Aorta (tissue), 5 donors: ENCODE measurements around the gene FCER2. TPM values are rescaled to one million over a fixed set of nuclear protein-coding genes. Genes with fewer than 3 reads are reported as not detected.

ENCODE experiments used
- ATAC-seq: fragments of 200-7000 bp; cut with Tn5 transposase; one replicate; pipeline ENCODE4 v1.9.1; 2022; ENCODE audit warnings: moderate library complexity; ENCODE audit not compliant: low FRiP score
- DNase-seq, 2 donors: peaks; one replicate each; pipeline ENCODE4 v3.0.0-alpha.2; 2020
- H3K27ac ChIP-seq, 2 donors: one replicate each; pipeline ENCODE4 v1.5.1; 2013; ENCODE audit warnings: low read length in 2 of 2, mild to moderate bottlenecking in 2 of 2, moderate library complexity in 2 of 2, control low read depth in 1 of 2, inconsistent platforms in 1 of 2, low read depth in 1 of 2
- H3K27me3 ChIP-seq, 2 donors: one replicate each; pipeline ENCODE4 v1.6.1; 2013; ENCODE audit warnings: control low read depth in 1 of 2, low read length in 1 of 2, mild to moderate bottlenecking in 1 of 2, moderate library complexity in 1 of 2; ENCODE audit not compliant: insufficient read depth in 2 of 2, control insufficient read depth in 1 of 2
- H3K36me3 ChIP-seq, 2 donors: one replicate each; pipeline ENCODE4 v1.6.1; 2013; ENCODE audit warnings: control low read depth in 1 of 2, low read length in 1 of 2, mild to moderate bottlenecking in 1 of 2; ENCODE audit not compliant: insufficient read depth in 2 of 2, control insufficient read depth in 1 of 2
- H3K4me1 ChIP-seq, 2 donors: one replicate each; pipeline ENCODE4 v1.6.1; 2013; ENCODE audit warnings: low read length in 2 of 2, control low read depth in 1 of 2, mild to moderate bottlenecking in 1 of 2, moderate library complexity in 1 of 2; ENCODE audit not compliant: insufficient read depth in 2 of 2, control insufficient read depth in 1 of 2
- H3K4me3 ChIP-seq, 2 donors: one replicate each; pipeline ENCODE4 v1.5.1; 2013; ENCODE audit warnings: low read length in 2 of 2, control low read depth in 1 of 2, mild to moderate bottlenecking in 1 of 2
- H3K9me3 ChIP-seq: one replicate; pipeline ENCODE4 v1.6.1; 2013; ENCODE audit warnings: mild to moderate bottlenecking, low read length; ENCODE audit not compliant: control insufficient read depth
- WGBS, 2 donors: extraction: QIAGEN DNeasy Blood & Tissue Kit; methylation state at CpG; one replicate each; pipeline ENCODE4 v1.1.7; 2013; 5-methylcytosine and 5-hydroxymethylcytosine counted together
- intact Hi-C, 2 donors: fragments of 100-400 bp; cut with DNase I; formaldehyde crosslinking; loops; one replicate each; pipeline versions ENCODE4 v1.14.2 to v1.15.0; 2022
- polyA plus RNA-seq, 2 donors: library from polyadenylated mRNA; stranded (reverse); fragments of 200-250 nt; gene quantifications; one replicate each; pipeline ENCODE4 v1.2.3, GENCODE V29; 2013
- total RNA-seq, 2 donors: library from RNA; stranded (reverse); fragmentation: NEBNext Ultra II Directional; extraction: Animal tissue kit (Norgen Biotek cat#: 25700); gene quantifications; one replicate each; pipeline ENCODE4 v1.2.1, GENCODE V29; 2021
- donor health status: healthy with polysubstance abuse.
- donor health status: Bipolar disorder and iron deficiency.
- donor health status: DM: no; HTN: no; CAD: no.
- donor health status: DM: no; HTN: no; CAD: no.
- donor health status: DM: yes; HTN: yes; CAD: no.

FCER2 gene
- total and polyA plus RNA-seq, 4 donors: 0.36 to 2.9 TPM; not detected in 2

DNA sequence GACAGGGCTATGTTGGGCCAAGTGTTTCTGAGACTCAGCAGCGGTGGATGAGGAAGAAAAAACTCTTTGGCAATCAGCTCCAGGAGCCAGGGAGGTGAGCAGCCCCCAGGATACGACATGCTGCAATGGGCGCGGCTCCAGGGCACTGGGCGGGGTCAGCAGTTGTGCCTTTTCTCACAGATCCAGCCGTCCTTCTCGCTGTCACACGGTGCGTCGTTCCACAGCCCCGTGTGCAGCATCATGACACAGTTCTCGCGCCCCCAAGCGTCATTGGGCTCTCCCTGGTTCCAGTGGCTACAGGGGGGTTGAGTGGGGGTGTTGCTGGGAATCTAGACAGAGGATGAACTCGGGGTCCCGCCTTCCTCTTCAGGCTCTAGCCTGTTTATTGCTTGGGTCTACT is 27.3 kb upstream of the FCER2 start:
- DNase-seq (no peak), ATAC-seq (no peak)
- WGBS, 2 donors: 15 to 16% methylated on average over 16 of the region's 16 CpGs
- Histone ChIP-seq H3K27me3 (no peaks in the 10 kb centered on the region), H3K9me3 (no peaks in the 10 kb centered on the region), H3K4me3 (no peak overlapping the region), H3K4me1 (no peaks in the 10 kb centered on the region), H3K36me3 (no peaks in the 10 kb centered on the region), H3K27ac (no peak overlapping the region)
- intact Hi-C loops: no loop called here

DNA sequence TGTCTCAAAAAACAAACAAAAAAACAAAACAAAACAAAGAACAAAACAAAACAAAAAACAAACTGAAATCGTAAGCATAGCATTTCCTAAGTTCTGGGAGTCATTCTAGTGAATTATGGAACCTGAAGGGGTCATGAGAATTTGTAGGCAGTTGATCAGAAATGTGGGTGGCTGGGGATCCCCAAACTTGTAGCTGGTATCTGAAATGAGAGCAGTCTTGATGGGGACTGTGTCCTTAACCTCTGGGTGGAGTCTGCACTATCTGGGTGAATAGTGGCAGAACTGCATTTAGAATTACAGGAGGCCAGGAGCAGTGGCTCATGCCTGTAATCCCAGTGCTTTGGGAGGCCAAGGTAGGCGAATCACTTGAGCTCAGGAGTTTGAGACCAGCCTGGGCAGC is 23.9 kb upstream of the FCER2 start:
- Histone ChIP-seq H3K36me3 (no peaks in the 10 kb centered on the region), H3K4me3 (no peak overlapping the region), H3K27ac (no peak overlapping the region), H3K4me1 (no peaks in the 10 kb centered on the region), H3K9me3 (no peaks in the 10 kb centered on the region), H3K27me3 (no peaks in the 10 kb centered on the region)
- DNase-seq (no peak), ATAC-seq (no peak)
- 56% methylated on average over 2 of the region's 2 CpGs for WGBS, 2 donors
- intact Hi-C loops: no loop called here

DNA sequence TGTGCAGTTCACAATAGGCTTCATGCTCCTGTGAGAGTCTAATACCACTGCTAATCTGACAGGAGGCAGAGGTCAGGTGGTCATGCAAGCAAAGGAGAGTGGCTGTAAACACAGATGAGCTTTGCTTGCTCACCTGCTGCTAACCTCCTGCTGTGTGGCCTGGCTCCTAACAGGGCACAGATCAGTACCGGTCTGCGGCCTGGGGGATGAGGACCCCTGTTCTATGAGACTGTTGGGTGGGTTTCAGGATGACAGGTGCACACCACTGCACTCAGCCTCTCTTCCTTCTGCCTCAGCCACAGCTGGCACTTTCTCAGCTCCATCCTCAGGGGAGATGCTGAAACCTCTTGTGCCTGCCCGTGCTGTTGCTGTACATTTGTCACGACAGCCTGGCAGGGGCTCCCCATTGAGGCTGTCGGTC is 20.3 kb upstream of the FCER2 start:
- 29 to 38% methylated on average over 5 of the region's 5 CpGs for WGBS, 2 donors
- H3K27me3 ChIP-seq: no peaks in the 10 kb centered on the region
- H3K9me3 ChIP-seq: no peaks in the 10 kb centered on the region
- intact Hi-C loops: no loop called here
- ATAC-seq (no peak), DNase-seq (no peak)
- H3K27ac ChIP-seq: no peak overlapping the region
- no peak overlapping the region for H3K4me3 ChIP-seq
- no peaks in the 10 kb centered on the region for H3K4me1 ChIP-seq
- H3K36me3 ChIP-seq: no peaks in the 10 kb centered on the region

DNA sequence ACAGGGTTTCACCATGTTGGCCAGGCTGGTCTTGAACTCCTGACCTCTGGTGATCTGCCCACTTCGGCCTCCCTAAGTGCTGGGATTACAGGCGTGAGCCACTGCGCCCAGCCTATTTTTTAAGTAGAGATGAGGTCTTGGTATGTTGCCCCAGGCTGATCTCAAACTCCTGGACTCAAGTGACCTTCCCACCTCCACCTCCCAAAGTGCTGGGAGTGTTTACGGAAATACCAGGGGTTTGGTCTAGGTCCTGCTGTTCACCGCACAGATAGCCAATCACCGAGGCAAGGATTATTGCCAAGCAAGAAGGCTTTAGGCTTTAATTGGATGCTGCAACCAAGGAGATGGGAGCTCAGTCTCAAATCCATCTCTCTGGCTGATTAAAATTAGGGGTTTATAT is 18.4 kb upstream of the FCER2 start:
- H3K36me3 ChIP-seq: no peaks in the 10 kb centered on the region
- DNase-seq (no peak), ATAC-seq (no peak)
- peaks cover 3% of the 10 kb centered on the region for H3K9me3 ChIP-seq
- intact Hi-C loops: no loop called here
- H3K27me3 ChIP-seq: no peaks in the 10 kb centered on the region
- H3K4me1 ChIP-seq: no peaks in the 10 kb centered on the region
- no peak overlapping the region for H3K4me3 ChIP-seq
- 71 to 78% methylated on average over 6 of the region's 6 CpGs for WGBS, 2 donors
- H3K27ac ChIP-seq: no peak overlapping the region

DNA sequence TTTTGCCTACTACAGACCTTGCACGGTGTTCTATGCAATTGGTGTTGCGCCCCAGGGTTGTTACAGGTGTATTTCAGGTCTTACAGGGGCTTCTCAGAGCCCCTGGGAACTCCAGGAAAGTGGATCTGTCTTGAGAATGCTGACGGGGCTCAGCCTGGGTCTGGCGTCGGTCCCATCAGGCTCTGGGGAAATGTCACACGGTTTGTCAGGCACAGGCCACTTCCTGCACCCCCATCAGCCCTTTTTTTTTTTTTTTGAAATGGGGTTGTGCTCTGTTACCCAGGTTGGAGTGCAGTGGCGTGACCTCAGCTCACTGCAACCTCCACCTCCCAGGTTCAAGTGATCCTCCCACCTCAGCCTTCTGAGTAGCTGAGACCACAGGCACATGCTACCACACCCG is 16.7 kb upstream of the FCER2 start:
- Histone ChIP-seq H3K9me3 (peaks cover 3% of the 10 kb centered on the region), H3K27ac (no peak overlapping the region), H3K36me3 (no peaks in the 10 kb centered on the region), H3K4me3 (no peak overlapping the region), H3K27me3 (no peaks in the 10 kb centered on the region), H3K4me1 (no peaks in the 10 kb centered on the region)
- DNase-seq: no peak
- no peak for ATAC-seq
- intact Hi-C loops: no loop called here
- WGBS, 2 donors: 42 to 54% methylated on average over 8 of the region's 8 CpGs

DNA sequence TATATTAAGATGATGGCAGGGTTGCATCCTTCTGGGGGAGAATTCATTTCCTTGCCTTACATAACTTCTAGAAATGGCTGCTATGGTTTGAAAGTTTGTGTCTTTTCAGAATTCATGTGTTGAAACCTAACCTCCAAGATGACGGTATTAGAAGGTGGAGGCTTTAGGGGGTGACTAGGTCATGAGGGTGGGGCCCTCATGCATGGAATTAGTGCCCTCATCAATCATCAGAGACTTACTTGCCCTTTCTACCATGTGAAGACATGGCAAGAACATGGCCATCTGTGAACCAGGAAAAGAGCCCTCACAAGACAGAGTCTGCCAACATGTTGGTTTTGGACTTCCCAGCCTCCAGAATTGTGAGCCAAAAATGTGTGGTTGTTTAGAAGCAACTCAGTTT is 14.8 kb upstream of the FCER2 start:
- Histone ChIP-seq H3K27ac (no peak overlapping the region), H3K36me3 (no peaks in the 10 kb centered on the region), H3K9me3 (peaks cover 3% of the 10 kb centered on the region), H3K4me1 (no peaks in the 10 kb centered on the region), H3K4me3 (no peak overlapping the region), H3K27me3 (no peaks in the 10 kb centered on the region)
- DNase-seq: no peak
- ATAC-seq: no peak
- 81 to 87% methylated on average over 1 of the region's 1 CpG for WGBS, 2 donors
- intact Hi-C loops: no loop called here

DNA sequence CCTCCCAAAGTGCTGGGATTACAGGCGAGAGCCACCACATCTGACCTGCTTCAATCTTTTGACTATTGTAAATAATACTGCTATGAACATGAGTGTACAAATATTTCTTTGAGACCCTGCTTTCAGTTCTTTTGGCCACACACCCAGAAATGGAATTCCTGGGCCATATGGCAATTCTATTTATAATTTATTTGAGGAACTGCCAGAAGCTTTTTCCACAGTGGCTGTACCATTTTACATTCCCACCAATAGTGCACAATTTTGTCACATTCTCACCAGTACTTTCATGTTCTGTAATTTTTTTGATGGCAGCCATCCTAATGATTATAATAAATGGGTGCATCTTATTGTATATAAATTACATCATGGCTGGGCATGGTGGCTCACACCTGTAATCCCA is 13.7 kb upstream of the FCER2 start:
- WGBS, 2 donors: 35 to 47% methylated on average over 1 of the region's 1 CpG
- no peaks in the 10 kb centered on the region for H3K27me3 ChIP-seq
- no peaks in the 10 kb centered on the region for H3K36me3 ChIP-seq
- intact Hi-C loops: no loop called here
- H3K9me3 ChIP-seq: peaks cover 3% of the 10 kb centered on the region
- H3K4me3 ChIP-seq: no peak overlapping the region
- H3K4me1 ChIP-seq: no peaks in the 10 kb centered on the region
- no peak for DNase-seq
- no peak overlapping the region for H3K27ac ChIP-seq
- ATAC-seq: no peak

DNA sequence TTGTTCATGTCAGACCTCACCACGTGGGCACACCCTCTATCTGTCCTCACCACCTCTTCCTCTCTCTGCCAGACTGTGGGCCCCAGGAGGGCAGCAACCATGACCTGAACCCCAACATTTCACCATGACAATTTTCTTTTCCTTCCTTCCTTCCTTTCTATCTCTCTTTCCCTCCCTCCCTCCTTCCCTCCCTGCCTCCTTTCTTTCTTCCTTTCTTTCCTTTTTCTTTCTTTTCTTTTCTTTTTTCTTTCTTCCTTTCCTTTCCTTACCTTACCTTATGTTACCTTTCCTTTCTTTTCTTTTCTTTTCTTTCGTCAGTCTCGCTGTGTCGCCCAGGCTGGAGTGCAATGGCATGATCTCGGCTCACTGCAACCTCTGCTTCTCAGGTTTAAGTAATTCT is 8.7 kb upstream of the FCER2 start:
- no peaks in the 10 kb centered on the region for H3K27me3 ChIP-seq
- ATAC-seq (no peak), DNase-seq (no peak)
- no peak overlapping the region for H3K27ac ChIP-seq
- no peaks in the 10 kb centered on the region for H3K36me3 ChIP-seq
- H3K9me3 ChIP-seq: no peaks in the 10 kb centered on the region
- intact Hi-C loops: no loop called here
- H3K4me3 ChIP-seq: no peak overlapping the region
- 77% methylated on average over 5 of the region's 5 CpGs for WGBS, 2 donors
- H3K4me1 ChIP-seq: no peaks in the 10 kb centered on the region

DNA sequence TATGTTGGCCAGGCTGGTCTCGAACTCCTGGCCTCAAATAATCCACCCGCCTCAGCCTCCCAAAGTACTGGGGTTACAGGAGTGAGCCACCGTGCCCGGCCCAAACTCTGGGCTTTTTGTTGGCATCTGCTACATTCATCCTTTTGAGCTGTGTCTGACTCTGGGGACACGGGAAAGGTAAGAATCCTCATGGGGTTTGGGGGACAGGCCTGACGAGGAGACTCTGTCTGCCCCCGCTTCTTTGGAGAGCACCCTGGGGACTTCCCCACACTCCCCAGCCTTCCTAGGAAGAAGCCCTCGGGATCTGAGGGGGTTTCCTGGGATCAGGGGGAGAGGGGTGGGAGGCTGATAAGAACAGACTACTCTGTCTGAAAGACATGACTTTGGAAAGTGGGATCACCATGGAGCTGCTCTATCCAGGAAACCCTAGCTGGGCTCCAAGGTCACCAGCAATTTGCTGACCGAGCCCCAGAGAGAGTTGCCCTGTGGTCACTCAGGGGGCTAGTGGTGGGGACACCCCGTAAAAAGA is 8.1 kb upstream of the FCER2 start:
- H3K4me1 ChIP-seq: no peaks in the 10 kb centered on the region
- DNase-seq: no peak
- no peaks in the 10 kb centered on the region for H3K36me3 ChIP-seq
- H3K9me3 ChIP-seq: no peaks in the 10 kb centered on the region
- WGBS, 2 donors: 71 to 72% methylated on average over 10 of the region's 10 CpGs
- intact Hi-C loops: no loop called here
- no peak overlapping the region for H3K4me3 ChIP-seq
- no peak overlapping the region for H3K27ac ChIP-seq
- no peaks in the 10 kb centered on the region for H3K27me3 ChIP-seq
- ATAC-seq: no peak
